Right ventricle myocardium inferior (tissue), 1 donor: Measurements from ENCODE around the gene TRIO. TPM values are rescaled to one million over a fixed set of nuclear protein-coding genes. Genes with fewer than 3 reads are reported as not detected.

Experiments used
- ATAC-seq: fragments of 200-7000 bp; cut with Tn5 transposase; one replicate; pipeline ENCODE4 v1.9.1; 2020; ENCODE audit warnings: mild to moderate bottlenecking, moderate library complexity
- DNase-seq: peaks from one replicate; pipeline ENCODE4 v3.0.0; 2021; ENCODE audit errors: missing footprints
- intact Hi-C: fragments of 100-400 bp; cut with DNase I; formaldehyde crosslinking; loops from one replicate; pipeline ENCODE4 v1.11.0; 2022
- total RNA-seq: library from RNA; stranded (reverse); fragmentation: NEBNext Ultra II Directional; extraction: Animal tissue kit (Norgen Biotek cat#: 25700); gene quantifications from one replicate; pipeline ENCODE4 v1.2.1, GENCODE V29; 2021
- donor health status: DM: no; HTN: yes; CAD: no; lungs with severe emphysema.

The TRIO gene
- total RNA-seq, 1 donor from 2014 or later: 56.9 TPM

GRCh38 chr5:14156650-14157492 lies 13.7 kb downstream of the TRIO start:
- intact Hi-C loops: no loop called here
- DNase-seq: no peak
- peak; percentile 77 for ATAC-seq

- intact Hi-C loops: no loop called here
- DNase-seq: no peak
Measured at GRCh38 chr5:14157493-14157782, 14.3 kb downstream of the TRIO start.

GRCh38 chr5:14158890-14159666 lies 15.9 kb downstream of the TRIO start:
- DNase-seq (no peak), ATAC-seq (no peak)
- intact Hi-C loops: no loop called here

More at GRCh38 chr5:14157493-14157782, 14.3 kb downstream of the TRIO start:
- no peak for ATAC-seq

- DNase-seq (no peak), ATAC-seq (no peak)
- intact Hi-C loops: no loop called here
Measured at GRCh38 chr5:14161825-14162556, 18.8 kb downstream of the TRIO start.

DNA sequence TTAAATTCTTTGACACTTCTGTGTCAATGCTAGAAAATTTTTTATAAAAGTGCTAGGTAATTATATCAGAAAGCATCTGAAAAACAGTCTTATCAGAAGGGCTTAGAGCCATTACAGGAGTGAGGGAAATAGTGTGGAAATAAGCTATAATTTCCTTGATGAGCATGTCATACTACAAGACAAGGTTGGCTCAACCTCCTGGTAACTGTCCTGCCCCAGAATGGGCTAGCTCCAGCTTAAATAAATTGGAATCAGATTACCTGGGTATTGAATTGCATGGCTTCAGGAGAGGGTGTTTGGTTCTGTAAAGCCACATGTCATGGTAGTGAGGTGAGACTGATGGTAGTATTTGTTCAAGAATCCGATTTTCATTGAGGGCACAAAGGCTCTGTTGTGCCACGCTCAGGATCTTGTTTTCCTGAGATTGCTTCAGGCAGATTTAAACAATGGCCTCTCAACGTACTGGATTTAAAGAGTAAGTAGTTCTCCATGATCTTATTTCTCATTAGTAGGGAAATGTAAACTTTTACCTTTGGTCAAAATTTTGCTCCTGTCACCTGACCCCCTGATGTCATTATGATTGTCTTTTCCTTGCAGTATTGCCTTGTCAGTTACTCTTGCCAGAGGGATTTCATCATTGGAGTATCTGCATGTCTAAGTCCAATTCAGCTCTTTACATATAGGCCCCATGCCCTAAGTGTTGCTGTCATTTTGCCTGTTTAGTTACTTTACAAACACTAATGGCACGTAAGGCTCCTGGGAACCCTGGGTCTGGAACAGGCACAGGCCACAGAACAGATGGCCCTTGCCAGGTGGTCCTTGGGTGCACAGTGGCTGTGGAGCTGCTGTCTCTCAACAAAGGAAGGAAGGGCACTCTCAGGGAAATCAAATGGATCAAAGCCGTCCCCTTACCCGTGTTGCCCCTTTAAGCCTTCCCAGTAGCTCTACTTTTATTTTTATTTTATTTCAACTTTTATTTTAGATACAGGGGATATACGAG lies 21.3 kb downstream of the TRIO start:
- ATAC-seq (no peak), DNase-seq (no peak)
- intact Hi-C loops: no loop called here

DNA sequence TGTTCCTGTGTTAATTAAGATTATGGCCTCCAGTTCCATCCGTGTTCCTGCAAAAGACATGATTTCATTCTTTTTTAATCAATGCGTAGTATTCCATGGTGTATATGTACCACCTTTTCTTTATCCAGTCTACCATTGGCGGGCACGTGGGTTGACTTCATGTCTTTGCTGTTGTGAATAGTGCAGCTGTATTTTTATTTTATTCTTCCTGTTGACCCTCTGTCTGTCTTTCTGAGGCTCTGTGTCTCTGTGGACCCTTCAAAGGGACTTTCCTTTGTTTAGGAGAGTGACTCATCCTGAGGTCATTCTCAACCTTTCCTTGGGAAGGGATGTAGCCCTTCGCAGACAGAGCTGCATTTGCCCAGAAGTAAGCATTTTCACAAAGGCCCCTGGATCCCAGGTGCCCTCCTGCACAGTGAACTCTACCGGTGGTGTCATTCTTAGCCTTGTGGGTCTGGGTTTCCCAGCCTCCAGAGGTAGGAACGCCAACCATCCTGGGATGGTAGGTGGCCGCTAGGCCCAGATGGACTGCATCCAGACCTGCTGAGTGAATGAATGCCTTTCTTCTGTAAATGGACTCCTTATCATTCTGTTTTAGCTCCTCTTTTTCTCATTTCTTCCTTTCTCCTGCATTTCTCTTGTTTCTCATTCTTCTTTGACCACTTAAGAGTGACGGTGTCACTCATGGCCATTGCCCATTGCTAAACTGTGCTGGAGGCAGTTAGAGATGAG lies 22.4 kb downstream of the TRIO start:
- ATAC-seq: no peak
- no peak for DNase-seq
- intact Hi-C loops: no loop called here

DNA sequence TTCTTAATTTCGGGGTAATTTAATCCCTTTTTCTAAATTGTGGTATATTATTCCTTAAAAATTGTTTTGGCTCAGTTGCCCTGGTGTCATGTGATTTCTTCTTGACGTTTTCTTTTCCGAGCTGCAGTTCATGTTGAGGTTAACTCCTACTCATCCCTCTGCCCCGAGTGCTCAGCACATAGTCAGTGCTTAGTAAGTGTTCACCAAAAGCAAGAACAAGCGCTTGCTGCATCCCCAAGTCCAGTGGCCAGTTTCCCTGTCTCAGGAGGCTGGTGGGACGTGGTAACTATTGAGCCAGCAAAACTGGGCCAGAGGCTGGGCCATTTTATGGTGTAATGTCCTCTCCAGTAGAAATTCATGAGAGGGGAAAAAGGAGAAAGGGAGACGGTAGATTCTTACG lies 23.3 kb downstream of the TRIO start:
- intact Hi-C loops: no loop called here
- no peak for DNase-seq
- no peak for ATAC-seq

GRCh38 chr5:14167211-14167845 lies 24.2 kb downstream of the TRIO start:
- intact Hi-C loops: no loop called here
- ATAC-seq (no peak), DNase-seq (no peak)

DNA sequence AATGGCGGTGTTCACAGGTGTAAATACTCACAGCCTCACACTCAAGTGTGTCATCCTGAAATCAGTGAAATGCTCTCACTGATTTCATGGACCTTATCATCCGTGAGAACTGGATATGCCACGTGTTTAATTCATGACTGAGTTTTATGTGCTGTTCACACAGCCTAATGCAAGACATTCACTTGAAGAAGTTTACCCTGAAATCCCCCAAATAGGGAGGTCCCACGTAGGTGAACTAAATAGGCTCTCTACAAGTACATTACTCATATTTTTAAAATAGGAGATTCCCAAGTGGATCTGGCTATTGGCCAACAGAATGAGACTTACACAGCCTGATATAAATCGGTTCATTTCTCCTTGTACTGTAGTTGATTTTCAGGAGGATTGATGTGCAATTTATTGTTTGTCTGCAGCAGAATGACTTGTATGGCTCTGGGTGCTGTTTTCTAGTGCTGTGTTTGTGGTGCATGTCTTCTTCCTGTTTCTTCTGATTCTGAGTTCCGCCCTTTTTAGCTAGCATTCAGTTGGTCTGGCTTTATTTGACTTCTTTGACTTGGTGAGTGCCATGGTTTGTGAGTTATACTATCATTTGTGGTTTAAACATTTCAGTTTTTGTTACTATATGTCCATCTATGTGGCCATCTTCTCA lies 25.1 kb downstream of the TRIO start:
- DNase-seq (no peak), ATAC-seq (no peak)
- intact Hi-C loops: no loop called here

DNA sequence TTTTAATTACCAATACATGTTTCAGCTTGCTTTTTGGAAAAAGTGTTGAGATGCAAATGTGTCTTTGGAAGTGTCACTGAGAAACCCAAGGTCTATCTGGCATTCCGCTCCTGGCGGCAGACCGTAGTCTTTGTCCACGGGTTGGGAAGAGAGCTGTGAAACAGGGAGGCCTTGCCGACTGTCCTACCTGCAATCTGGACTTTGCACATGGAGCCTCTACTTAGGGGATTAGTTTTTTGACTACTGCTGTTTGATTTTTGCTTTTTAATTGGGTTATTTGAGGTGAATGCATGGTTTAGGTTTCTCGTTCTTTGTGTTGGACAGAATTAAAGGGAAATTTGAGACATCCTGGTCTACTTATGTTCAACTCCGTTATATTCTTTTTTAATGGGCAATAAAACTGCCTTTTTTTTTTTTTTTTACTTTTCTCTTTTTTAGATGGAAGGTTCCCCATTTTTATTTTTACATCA lies 25.7 kb downstream of the TRIO start:
- ATAC-seq: no peak
- intact Hi-C loops: no loop called here
- no peak for DNase-seq

DNA sequence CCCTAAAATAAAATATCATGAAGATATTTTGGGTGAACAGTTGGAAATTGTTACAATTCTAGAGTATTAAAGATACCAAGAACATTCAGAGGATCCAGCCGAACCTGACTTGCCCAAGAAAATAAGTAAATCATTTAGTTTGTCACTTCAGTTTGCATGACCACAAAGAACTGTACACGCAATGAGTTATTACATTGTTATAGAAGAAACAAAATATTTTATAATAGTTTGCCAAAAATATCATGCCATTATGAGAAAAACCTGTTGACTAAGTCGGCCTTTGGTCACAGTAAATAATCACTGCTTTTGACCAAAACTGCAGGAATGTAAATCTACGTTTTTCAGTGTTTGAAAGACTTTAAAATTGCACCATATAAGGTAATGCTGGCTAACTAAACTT lies 27.9 kb downstream of the TRIO start:
- DNase-seq: no peak
- no peak for ATAC-seq
- intact Hi-C loops: no loop called here

GRCh38 chr5:14171621-14172020 lies 28.5 kb downstream of the TRIO start:
- ATAC-seq: no peak

DNA sequence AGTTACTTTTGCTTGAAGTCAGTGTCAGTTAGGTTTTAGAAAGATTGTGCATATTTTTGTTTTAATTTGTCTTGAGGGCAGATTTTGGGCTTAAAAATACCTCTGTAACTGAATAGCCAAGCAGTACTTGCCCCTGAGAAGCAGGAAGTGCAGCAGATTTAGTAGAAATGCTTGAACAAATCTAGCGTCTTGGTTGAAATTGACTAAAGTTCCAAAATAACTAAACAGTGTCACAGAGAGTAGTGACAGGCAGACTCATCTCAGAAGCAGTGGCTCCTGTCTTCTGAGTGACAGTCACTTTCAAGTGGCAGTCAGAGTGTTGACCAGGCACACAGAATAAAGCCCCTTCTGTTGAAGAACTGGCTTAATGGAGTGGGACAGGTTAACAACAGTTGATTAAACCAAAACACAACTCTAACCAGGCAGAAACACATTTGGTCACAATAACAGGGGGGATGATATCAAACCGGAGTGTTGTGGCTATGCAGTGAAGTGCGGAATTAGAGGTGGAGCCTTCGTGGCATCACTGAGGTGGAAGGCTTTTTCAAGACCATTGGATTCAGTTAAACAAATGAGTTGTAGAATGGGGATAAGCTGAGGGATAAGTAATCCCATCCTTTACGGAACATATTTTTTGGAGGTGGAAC lies 29.1 kb downstream of the TRIO start:
- no peak for ATAC-seq
- no peak for DNase-seq
- intact Hi-C loops: no loop called here

More at GRCh38 chr5:14171621-14172020, 28.5 kb downstream of the TRIO start:
- no peak for DNase-seq
- intact Hi-C loops: no loop called here

- intact Hi-C loops: no loop called here
- ATAC-seq (no peak), DNase-seq (no peak)
Measured at GRCh38 chr5:14173377-14174229, 30.5 kb downstream of the TRIO start.

DNA sequence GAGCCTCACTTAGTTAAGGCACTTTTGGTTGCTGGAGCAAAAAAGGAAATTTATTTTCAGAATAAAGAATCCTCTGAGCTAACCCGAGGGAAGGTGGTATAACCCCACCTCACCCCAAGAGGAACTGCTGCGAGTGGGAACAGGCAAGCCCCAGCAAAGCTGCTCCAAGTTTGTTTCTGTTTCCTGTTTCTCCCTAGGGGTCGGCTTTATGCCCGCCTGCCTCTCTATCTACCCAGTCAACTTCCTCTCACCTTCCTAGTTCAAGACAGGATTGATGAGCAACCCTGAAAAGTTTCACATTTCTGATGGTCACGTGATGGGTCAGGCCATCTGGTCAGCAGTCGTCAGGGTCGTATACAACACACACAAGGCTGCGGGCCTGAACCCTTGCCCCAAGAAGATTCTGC lies 31.1 kb downstream of the TRIO start:
- no peak for DNase-seq
- intact Hi-C loops: no loop called here
- peak; percentile 23 for ATAC-seq
